ENCODE measurements around the gene SLC7A1.

The SLC7A1 gene

GRCh38 chr13:29582171-29582570, 13.3 kb downstream of the SLC7A1 start:
- DNase-seq = no peak

- DNase-seq = no peak
Observed at GRCh38 chr13:29581666-29582065, 13.8 kb downstream of the SLC7A1 start.

DNA sequence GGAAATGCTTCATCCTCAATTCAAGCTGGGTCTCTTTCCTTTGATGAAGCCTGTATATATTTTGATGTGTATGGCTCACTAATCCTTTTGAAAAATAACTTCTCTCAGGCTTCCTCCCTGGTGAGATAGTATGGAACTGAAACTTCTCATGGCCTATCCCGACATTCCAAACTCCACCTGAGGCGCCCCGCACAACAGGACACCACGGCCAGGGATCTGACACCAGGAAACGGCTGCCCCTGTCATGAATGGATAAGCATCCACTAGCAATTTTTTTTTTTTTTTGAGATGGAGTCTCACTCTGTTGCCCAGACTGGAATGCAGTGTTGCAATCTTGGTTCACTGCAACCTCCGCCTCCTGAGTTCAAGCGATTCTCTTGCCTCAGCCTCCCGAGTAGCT, 16.4 kb downstream of the SLC7A1 start:
- no peak for DNase-seq

DNA sequence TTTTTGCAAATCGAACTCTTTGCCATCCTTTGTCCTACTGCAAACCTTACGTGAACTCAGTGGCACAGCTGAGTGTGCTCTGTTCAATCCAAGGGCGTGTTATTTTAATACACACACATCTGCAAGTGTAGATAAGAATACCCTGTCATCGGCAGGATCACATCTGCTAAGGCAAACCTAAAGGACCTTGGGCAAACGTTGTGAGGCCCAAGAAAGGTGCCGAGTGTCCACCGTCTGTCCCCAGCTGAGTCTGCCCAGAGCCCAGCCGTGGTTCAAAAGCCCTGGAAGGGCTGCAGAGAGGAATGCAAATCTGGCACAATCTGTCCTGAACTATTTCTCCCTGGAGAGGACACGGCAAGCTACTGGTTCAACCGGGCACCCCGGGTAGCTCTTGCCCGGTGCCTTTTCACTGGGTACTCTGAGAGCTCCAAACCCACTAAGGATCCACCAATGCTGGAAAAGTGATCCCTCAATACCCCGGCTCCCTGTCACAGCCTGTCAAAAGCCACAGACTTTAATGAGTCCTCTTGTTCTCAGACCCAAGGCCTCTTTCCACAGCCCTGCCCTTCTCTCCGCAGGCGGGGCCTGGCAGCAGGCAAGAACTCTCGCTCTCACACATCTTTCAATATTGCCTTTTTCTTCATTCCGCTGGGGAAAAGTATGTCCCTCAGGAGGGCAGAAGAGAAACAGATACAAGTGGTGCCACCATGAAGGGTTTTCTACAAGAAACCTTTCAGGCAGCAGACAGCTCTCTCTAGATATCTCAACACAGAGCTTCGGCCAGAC, 17.0 kb downstream of the SLC7A1 start:
- no peak for DNase-seq

GRCh38 chr13:29577136-29578051, 18.1 kb downstream of the SLC7A1 start:
- no peak for DNase-seq

GRCh38 chr13:29576581-29576980, 18.9 kb downstream of the SLC7A1 start:
- no peak for DNase-seq

- DNase-seq = no peak
Observed at GRCh38 chr13:29575098-29575497, 20.4 kb downstream of the SLC7A1 start.

DNA sequence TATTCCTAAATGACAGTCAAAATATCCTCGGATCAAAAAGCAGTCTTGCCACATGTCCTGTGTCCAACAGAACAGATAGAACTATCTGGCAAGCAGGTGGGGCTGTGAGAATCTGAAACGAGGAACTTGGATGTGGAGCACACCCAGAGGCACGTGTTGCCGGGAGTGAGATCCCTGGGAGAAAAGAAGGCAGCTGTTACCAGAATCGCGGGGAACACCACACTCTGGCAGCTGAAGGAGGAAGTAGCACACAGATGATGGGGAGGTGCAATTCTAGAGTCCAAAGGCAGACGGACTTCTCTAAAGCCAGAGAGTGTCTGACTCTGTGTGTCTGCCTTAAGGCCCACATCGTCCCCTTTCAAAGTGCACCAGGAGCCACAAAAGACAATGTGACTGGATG, 22.3 kb downstream of the SLC7A1 start:
- no peak for DNase-seq

DNA sequence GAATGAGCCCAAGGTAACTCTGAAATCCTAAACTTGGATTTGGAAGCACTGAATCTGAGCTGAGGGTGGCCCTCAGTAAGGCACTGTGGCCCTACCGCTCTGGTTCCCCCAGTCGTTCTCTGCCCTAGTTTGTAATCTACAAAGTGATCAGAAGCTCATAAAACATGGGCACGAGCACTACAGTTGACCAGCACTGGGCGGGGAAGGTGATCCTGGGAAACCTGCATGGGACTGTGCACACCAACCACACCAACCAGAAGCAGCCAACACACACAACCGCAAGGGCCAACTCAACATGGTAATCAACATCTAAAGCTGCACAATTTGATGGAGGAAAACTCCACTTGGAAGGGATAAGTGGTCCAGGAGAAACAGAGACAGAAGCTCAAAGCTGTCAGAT, 22.9 kb downstream of the SLC7A1 start:
- no peak for DNase-seq

DNA sequence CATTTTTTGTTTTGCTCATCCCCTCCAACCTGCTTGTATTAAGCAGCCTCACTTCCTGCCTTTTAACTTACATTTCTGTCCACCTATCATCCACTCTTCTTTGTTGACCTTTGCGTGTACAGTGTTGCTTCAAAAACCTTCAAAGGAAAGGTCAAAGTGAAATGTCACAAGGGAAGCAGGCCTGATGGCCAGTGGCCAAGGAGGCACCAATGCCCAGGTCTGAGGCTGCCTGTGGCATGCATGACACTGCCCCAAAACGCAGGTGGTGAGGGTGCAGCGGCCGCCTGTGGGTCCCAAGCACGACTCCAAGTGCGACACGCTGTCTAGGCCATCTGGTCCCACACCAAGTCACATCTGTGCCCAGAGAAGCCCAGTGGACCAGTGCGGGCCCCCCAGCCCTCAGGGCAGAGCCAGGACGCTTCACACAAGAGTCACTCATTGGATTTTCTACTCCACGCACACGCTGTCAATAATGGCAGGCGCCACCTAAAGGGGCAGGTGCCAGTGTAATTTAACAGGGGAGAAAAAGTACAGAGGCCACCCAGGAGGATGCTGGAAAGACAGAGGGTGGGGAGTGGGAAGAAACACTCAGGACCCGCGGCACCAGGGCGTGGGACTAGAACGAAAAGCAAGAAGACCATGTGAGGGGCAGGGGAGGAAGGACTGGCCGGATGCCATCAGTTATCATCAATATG, 23.5 kb downstream of the SLC7A1 start:
- DNase-seq = no peak

DNA sequence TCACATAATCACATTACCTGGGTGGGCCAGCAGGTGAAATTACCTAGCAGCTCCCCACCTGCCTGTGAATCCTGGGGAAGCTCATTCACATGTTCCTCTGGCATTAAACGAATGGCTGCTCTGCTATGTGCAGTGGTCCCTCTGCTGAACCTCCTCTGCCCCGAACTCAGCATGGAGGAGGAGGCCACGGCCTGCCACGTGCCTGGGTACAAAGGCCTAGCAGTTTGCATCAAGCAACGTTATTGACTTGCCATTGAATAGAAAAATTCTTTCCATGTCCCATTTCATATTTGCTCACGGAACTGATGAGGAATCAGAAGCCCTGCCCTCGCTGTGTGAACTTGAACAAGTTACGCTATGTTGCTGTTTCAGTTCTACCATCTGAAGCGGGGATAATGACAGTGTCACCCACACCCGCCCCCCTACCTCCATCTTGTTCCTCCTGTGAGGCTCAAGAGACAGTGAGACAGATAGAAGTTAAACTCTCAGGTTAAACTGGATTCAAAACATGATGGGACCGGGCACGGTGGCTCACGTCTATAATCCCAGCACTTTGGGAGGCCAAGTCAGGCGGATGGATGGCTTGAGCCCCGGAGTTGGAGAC, 25.3 kb downstream of the SLC7A1 start:
- no peak for DNase-seq

DNA sequence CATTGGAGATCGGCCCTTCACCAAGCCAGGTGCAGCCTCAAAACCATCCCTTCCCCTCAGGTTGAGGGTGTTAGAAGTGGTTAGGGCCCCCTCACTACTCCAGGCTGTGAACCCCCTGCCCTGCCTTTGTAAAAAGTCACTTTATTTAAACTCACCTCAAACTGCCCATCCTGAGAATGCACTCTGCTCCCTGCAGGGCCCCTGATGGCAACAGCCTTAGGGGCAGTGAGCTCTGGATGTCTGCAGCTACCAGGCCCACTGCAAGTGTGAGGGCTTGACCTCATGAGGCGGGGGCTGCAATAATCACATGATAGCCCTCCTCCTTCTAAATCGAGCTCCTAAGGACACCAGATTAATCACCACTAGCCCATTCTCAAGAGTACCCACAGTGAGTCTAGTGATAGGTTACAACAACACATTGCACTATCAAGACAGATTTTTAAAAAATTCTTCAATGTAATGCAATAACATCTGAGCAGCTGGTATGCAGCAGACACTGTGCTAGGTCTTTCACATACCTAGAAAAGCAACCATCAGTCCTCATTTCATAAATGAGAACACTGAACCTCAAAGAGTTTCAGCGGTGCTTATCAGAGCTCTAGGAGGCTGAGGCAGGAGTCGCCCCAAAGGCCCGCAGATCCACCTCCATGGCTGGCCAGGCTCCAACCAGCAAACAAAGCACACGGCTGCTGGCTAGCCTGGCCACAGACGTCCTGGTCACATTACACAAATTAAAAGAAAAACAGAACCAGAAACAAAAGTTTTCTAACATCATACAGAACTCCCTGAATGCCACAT, 26.0 kb downstream of the SLC7A1 start:
- no peak for DNase-seq

DNA sequence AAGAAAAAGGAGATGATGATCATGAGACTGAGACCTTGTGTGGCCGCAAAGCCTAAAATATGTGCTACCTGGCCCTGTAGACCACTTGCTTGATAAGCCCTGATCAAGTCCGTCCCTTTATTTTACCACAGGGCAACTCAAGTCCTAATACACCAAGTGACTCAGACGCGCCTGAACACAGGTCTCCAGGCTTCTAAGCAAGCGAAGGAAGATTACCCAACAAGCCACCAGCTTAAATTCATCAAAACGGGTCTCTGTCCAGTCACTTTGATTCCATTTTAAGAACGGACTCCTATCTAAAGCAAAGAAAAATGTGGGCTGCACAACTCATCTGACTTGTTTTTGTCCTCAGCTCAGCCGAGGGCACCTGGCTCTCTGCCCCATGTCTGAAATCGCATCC, 26.8 kb downstream of the SLC7A1 start:
- DNase-seq = no peak

DNA sequence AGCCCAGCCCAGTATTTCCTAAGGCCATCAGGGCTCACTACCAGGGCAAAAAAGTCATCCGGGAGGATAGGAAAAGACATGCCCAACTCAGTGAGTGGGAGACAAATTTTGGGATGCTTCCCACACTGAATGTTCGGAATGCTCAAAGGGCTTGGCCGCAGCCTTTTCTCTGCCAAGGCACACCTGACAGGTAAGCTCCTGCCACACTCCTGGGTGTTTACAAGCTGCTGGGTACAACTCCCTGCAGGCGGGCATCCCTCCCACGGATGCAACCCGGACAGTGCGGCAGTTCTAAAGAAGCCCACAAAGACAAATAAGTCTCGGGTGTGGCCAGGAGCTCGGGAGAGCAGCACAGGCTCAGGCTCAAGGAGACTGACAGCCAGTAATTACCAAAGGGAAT, 28.1 kb downstream of the SLC7A1 start:
- no peak for DNase-seq

GRCh38 chr13:29566206-29566605, 29.3 kb downstream of the SLC7A1 start:
- DNase-seq = no peak

GRCh38 chr13:29564818-29565217, 30.7 kb downstream of the SLC7A1 start:
- DNase-seq = no peak

DNA sequence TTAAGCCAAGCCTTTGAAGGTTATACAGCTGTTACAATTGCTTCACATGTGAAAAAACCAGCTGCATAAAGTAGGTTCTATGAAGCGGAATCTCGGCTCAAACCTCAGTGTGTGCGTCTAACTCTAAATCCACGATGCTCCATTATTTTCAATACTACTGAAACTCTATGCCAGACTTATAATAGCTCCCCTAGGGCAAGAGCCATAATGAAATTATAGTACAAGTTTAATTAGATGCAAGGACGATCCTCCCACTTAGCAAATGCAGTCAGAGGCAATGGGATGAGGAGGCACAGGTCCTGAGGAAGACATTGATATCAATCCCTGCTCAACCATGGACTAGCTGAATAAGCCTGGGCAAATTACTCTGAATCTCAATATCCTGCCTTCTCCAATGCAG, 31.1 kb downstream of the SLC7A1 start:
- DNase-seq = no peak

- DNase-seq = no peak
Observed at GRCh38 chr13:29563941-29564340, 31.5 kb downstream of the SLC7A1 start.

DNA sequence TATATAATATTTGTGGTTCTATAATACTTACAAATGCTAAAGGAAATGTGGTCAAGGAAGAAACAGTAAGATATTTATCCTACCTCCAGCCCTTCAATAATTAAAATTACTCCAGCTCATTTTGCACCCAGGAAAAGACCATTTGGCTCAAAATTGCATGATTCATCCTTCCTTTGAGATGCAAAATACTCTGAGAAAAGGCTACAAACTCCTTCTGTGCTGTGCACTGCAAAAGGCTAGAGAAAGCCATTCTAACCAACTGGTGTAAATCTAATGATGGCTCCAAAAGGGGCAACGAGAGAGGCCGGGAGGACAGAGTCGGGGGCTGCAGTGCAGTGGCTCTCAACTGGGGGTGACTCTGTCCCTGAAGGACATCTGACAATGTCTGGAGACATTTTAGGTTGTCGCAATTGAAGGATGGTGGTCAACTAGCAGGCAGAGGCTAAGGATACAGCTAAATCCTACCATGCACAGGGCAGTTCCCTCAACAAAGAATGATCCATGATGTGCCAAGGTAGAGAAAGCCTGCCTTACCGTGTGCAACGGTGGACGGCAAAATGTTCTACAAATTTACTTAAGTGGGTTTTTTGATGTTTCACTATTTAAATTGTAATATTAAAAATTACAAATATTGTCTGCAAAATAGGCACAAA, 32.6 kb downstream of the SLC7A1 start:
- DNase-seq = no peak

GRCh38 chr13:29561918-29562317, 33.6 kb downstream of the SLC7A1 start:
- no peak for DNase-seq

DNA sequence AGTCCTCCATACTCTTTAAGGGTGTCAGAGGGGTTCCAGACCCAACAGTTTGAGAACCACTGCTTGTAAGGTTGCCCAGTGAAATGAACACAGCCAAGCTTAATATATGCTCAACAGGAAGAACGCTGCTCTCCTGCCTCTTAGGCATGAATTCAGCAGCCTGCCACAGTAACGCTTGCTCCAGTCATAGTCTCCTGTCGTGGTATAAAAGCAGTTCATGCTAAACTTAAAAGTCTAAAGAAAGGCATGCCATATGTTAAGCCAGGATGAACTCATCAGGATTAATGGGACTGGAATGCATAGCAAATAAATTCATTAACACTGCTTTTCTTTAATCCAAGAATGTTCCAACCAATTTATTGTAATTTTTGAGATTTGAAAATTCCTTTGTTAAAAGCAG, 38.7 kb downstream of the SLC7A1 start:
- DNase-seq = no peak

DNA sequence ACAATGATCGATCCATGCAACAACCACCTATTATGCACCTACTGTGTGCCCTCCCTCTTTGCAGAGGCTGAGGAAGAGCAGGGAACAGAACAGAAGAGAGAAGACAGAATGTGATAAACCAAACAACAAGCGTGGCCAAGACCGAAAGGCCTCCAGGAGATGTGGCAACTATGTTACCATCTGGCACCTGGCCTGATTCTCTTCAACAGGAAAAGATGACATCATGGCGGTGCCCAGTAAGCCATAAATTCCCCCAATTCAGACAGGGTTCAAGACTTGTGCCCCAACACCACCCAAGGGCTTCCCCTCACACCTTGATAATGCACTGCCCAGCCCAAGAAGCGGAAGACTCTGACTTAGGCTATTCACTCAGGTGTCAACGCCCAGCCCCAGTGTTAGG, 44.3 kb downstream of the SLC7A1 start:
- DNase-seq = no peak
